ENCODE measurements around the gene SEC61A2. TPM values are rescaled to one million over a fixed set of nuclear protein-coding genes. Genes with fewer than 3 reads are reported as not detected.

Gene SEC61A2
- total and polyA plus RNA-seq, 2 of the 4 experiments (the other 2 are of a cell fraction), result 6.8 to 10.3 TPM

- Histone ChIP-seq H3K4me3 (ENCODE audit: insufficient read depth, low read depth, low read length) (no peak overlapping the region), H3K4me1 (ENCODE audit: control insufficient read depth, insufficient read depth, low read length) (no peaks in the 10 kb centered on the region), H2AFZ (replicated peaks; ENCODE audit: low read length, poor library complexity) (no peak overlapping the region), H2BK15ac (ENCODE audit: low read depth, low read length) (no peak overlapping the region), H3K4ac (ENCODE audit: low read depth, low read length) (no peak overlapping the region), H2AK9ac (replicated peaks; ENCODE audit: low read depth, low read length, poor library complexity) (no peak overlapping the region), H2BK5ac (ENCODE audit: low read depth, low read length, poor library complexity, severe bottlenecking) (no peak overlapping the region), H3K36me3 (ENCODE audit: control insufficient read depth, insufficient read depth, low read length) (peaks cover 48% of the 10 kb centered on the region), H2BK20ac (ENCODE audit: low read depth, low read length) (no peak overlapping the region), H4K8ac (ENCODE audit: low read depth in 2 of 2, low read length in 2 of 2) (no peak overlapping the region), H3K56ac (ENCODE audit: extremely low read depth, insufficient read depth, low read length) (no peak overlapping the region), H3K27me3 (ENCODE audit: control insufficient read depth, insufficient read depth, low read length) (no peaks in the 10 kb centered on the region), H3K9me1 (ENCODE audit: insufficient read depth, low read length) (peaks cover 5% of the 10 kb centered on the region), H3K23ac (ENCODE audit: low read depth, low read length) (no peak overlapping the region), H2AK5ac (ENCODE audit: low read depth, low read length) (no peak overlapping the region), H3K4me2 (ENCODE audit: low read depth, low read length) (no peak overlapping the region), H3K14ac (replicated peaks; ENCODE audit: low read depth, low read length) (no peak overlapping the region), H3K9me3 (ENCODE audit: control insufficient read depth, insufficient read depth, low read length) (no peaks in the 10 kb centered on the region), H3K79me1 (ENCODE audit: low read depth in 1 of 2, low read length in 2 of 2) (peaks cover 41 to 53% of the 10 kb centered on the region in 2 experiments), H3K18ac (ENCODE audit: low read depth, low read length) (no peak overlapping the region), H2BK120ac (ENCODE audit: low read depth, low read length) (no peak overlapping the region), H4K5ac (ENCODE audit: low read depth, low read length) (no peak overlapping the region), H3K9ac (ENCODE audit: low read depth, low read length) (no peak overlapping the region), H4K91ac (ENCODE audit: insufficient read depth, low read depth, low read length) (no peak overlapping the region), H3K27ac (ENCODE audit: insufficient read depth, low read length) (no peak overlapping the region), H4K20me1 (ENCODE audit: insufficient read depth, low read length) (peaks cover 14% of the 10 kb centered on the region)
- in situ Hi-C loops (cut with MboI; ENCODE audit: low sequenced_read_pairs), result no loop called here
- TF ChIP-seq SMC3 (IDR thresholded peaks at IDR 0.05; ENCODE audit: low read depth, low read length) (no peak), MXI1 (IDR thresholded peaks at IDR 0.05; ENCODE audit: borderline replicate concordance, low read depth, low read length) (no peak), CEBPB (IDR thresholded peaks at IDR 0.05; ENCODE audit: low read depth, low read length) (no peak), FOS (IDR thresholded peaks at IDR 0.05; ENCODE audit: low read depth, low read length) (no peak), NFE2L2 (IDR thresholded peaks at IDR 0.05; ENCODE audit: low read depth, low read length) (no peak), POLR2A (IDR thresholded peaks at IDR 0.05; ENCODE audit: low read depth, low read length) (no peak), USF2 (IDR thresholded peaks at IDR 0.05; ENCODE audit: low read depth, low read length) (no peak), RCOR1 (IDR thresholded peaks at IDR 0.05; ENCODE audit: insufficient replicate concordance, low read length) (no peak), CHD1 (IDR thresholded peaks at IDR 0.05; ENCODE audit: low read depth, low read length) (no peak), BHLHE40 (IDR thresholded peaks at IDR 0.05; ENCODE audit: low read depth, low read length) (no peak), CTCF (conservative IDR thresholded peaks at IDR 0.05; ENCODE audit: low read depth, low read length) (no peak), MAFK (IDR thresholded peaks at IDR 0.05; ENCODE audit: low read depth, low read length) (no peak), RFX5 (IDR thresholded peaks at IDR 0.05; ENCODE audit: low read depth, low read length) (no peak), RAD21 (IDR thresholded peaks at IDR 0.05; ENCODE audit: low read length) (no peak)
- ATAC-seq (ENCODE audit: low read depth), result no peak
- CTCF ChIA-PET, result interaction anchor here (0.6 to 0.7 kb wide), 2 partner anchors 870 to 945 kb away, joined by 3 read pairs; no protein-coding TSS in a partner anchor
- dilution Hi-C loops (cut with HindIII; ENCODE audit: low sequenced_read_pairs, unreplicated experiment), result no loop called here
- POLR2A ChIA-PET (ENCODE audit: unreplicated experiment), result interaction anchor here (0.6 kb wide), 1 partner anchor 159 kb away, joined by 6 read pairs; no protein-coding TSS in a partner anchor
- WGBS, 2 experiments (ENCODE audit: extremely low coverage in 2 of 2, insufficient read length in 1 of 2), result no CpG with 5 or more reads among the region's 3 CpGs
- intact Hi-C loops (cut with micrococcal nuclease), result no loop called here
- no TSS peak for BruUV-seq (replicated peaks)
- no peak for DNase-seq
These were observed 75.6 kb downstream of the SEC61A2 start for GRCh38 chr10:12205082-12205481.
